OCI-LY7 (cell line): ENCODE measurements around the gene HSD11B1L. TPM values are rescaled to one million over a fixed set of nuclear protein-coding genes. Genes with fewer than 3 reads are reported as not detected.

ENCODE experiments used
- BruUV-seq: library from RNA; stranded (reverse); fragments of 400-500 nt; replicated peaks from 2 replicates; lab custom pipeline; 2021; lab: Mats Ljungman, UMichigan
- CTCF ChIA-PET: fragments of 300-600 bp; sonication (Branson Sonifier 250); formaldehyde crosslinking; loops from one replicate; lab custom pipeline; 2022; ENCODE audit warnings: antibody characterized with exemption; ENCODE audit not compliant: unreplicated experiment; lab: Charles Lee
- POLR2A ChIA-PET: fragments of 300-600 bp; sonication (Branson Sonifier 250); formaldehyde crosslinking; loops from one replicate; lab custom pipeline; 2022; ENCODE audit warnings: antibody characterized with exemption; lab: Charles Lee
- DNase-seq: peaks from one replicate; pipeline ENCODE4 v3.0.0-alpha.2; 2015; ENCODE audit warnings: low spot score
- H2AFZ ChIP-seq: fragments of 200-600 bp; sonication (generic), shearing (Covaris generic); 2 replicates; pipeline ENCODE4 v1.6.1; 2014; ENCODE audit warnings: mild to moderate bottlenecking, antibody characterized with exemption, low read length, moderate library complexity
- H3K27ac ChIP-seq: fragments of 200-600 bp; sonication (generic); 2 replicates; pipeline ENCODE4 v1.5.1; 2014; ENCODE audit warnings: mixed run types, low read depth, mild to moderate bottlenecking, moderate library complexity, low read length, inconsistent platforms; ENCODE audit not compliant: poor library complexity, severe bottlenecking
- H3K36me3 ChIP-seq: fragments of 200-600 bp; sonication (generic); 2 replicates; pipeline ENCODE4 v1.6.1; 2014; ENCODE audit warnings: mild to moderate bottlenecking, antibody characterized with exemption, low read length, moderate library complexity, mixed read lengths; ENCODE audit not compliant: insufficient read depth
- H3K4me1 ChIP-seq: fragments of 200-600 bp; sonication (generic); 2 replicates; pipeline ENCODE4 v1.5.1; 2014; ENCODE audit warnings: mild to moderate bottlenecking, low read length; ENCODE audit not compliant: insufficient read depth, poor library complexity, severe bottlenecking
- H3K4me2 ChIP-seq: fragments of 200-600 bp; sonication (generic); 2 replicates; pipeline ENCODE4 v1.6.1; 2014; ENCODE audit warnings: mild to moderate bottlenecking, low read length
- H3K4me3 ChIP-seq: fragments of 200-600 bp; sonication (generic); 2 replicates; pipeline ENCODE4 v1.5.1; 2014; ENCODE audit warnings: mild to moderate bottlenecking, low read depth, low read length; ENCODE audit not compliant: poor library complexity, severe bottlenecking
- H3K79me2 ChIP-seq: fragments of 200-600 bp; sonication (generic); 2 replicates; pipeline ENCODE4 v1.6.1; 2016; ENCODE audit warnings: low read depth, mild to moderate bottlenecking, low read length, moderate library complexity, mixed read lengths; ENCODE audit not compliant: insufficient read depth
- H3K9me2 ChIP-seq: fragments of 200-600 bp; sonication (generic); 2 replicates; pipeline ENCODE4 v1.6.1; 2016; ENCODE audit warnings: mild to moderate bottlenecking, low read length, mixed read lengths; ENCODE audit not compliant: insufficient read depth
- H3K9me3 ChIP-seq: fragments of 200-600 bp; sonication (generic); 2 replicates; pipeline ENCODE4 v1.6.1; 2014; ENCODE audit warnings: mild to moderate bottlenecking, mixed run types, low read length, mixed read lengths
- H4K20me1 ChIP-seq: fragments of 200-600 bp; sonication (generic); 2 replicates; pipeline ENCODE4 v1.6.1; 2014; ENCODE audit warnings: mild to moderate bottlenecking, antibody characterized with exemption, low read length, moderate library complexity, mixed read lengths; ENCODE audit not compliant: insufficient read depth
- CTCF ChIP-seq: fragments of 200-600 bp; sonication (generic); conservative IDR thresholded peaks from 2 replicates; pipeline ENCODE4 v1.5.1; 2014; ENCODE audit warnings: mild to moderate bottlenecking, antibody characterized with exemption, low read length, moderate library complexity, mixed read lengths
- EZH2phosphoT487 ChIP-seq: fragments of 200-600 bp; sonication (generic); IDR thresholded peaks from 2 replicates; pipeline ENCODE4 v1.6.1; 2018; ENCODE audit warnings: low read depth, borderline replicate concordance, mild to moderate bottlenecking, mixed run types, antibody characterized with exemption, low read length, moderate library complexity, mixed read lengths
- intact Hi-C: fragments of 100-400 bp; cut with micrococcal nuclease; formaldehyde crosslinking; loops from one replicate; pipeline ENCODE4 v1.10.0; 2022; ENCODE audit not compliant: unreplicated experiment
- total RNA-seq, 2 experiments: library from RNA; depleted of rRNA in 1 of 2; stranded (reverse); fragments of >200 nt in 1 of 2; shearing (Covaris generic) in 1 of 2; gene quantifications; 2 replicates each; pipeline ENCODE4 v1.2.3, GENCODE V29; 2014 to 2022

The HSD11B1L gene
- total RNA-seq, 2 experiments from 2014 or later: 4.6 to 4.9 TPM

- CTCF ChIA-PET: no interaction called here
- Histone ChIP-seq H4K20me1 (0 out of 2 replicates have a peak, but pooled peaks cover 2% of the 10 kb centered on the region), H3K4me1 (no peaks in the 10 kb centered on the region), H3K9me3 (no peaks in the 10 kb centered on the region), H3K36me3 (peaks cover 92% of the 10 kb centered on the region), H3K9me2 (no peaks in the 10 kb centered on the region), H3K27ac (no peak overlapping the region), H3K79me2 (no peaks in the 10 kb centered on the region), H3K4me3 (no peak overlapping the region), H2AFZ (no peak overlapping the region), H3K4me2 (no peak overlapping the region)
- DNase-seq: no peak
- POLR2A ChIA-PET: no interaction called here
- TF ChIP-seq EZH2phosphoT487: no peak
- no peak for TF ChIP-seq CTCF
- BruUV-seq: no TSS peak
- intact Hi-C loops: no loop called here
Observed at GRCh38 chr19:5652261-5652660, 28.6 kb upstream of the HSD11B1L start.

GRCh38 chr19:5654931-5655330 lies 25.9 kb upstream of the HSD11B1L start:
- CTCF ChIA-PET: no interaction called here
- POLR2A ChIA-PET: no interaction called here
- no peak overlapping the region for H2AFZ ChIP-seq

More at GRCh38 chr19:5654931-5655330, 25.9 kb upstream of the HSD11B1L start:
- H3K27ac ChIP-seq: no peak overlapping the region
- no peaks in the 10 kb centered on the region for H3K9me2 ChIP-seq
- no peaks in the 10 kb centered on the region for H3K79me2 ChIP-seq
- no peak overlapping the region for H3K4me3 ChIP-seq
- BruUV-seq: no TSS peak
- no peaks in the 10 kb centered on the region for H3K4me1 ChIP-seq
- DNase-seq: no peak
- H3K36me3 ChIP-seq: peaks cover 96% of the 10 kb centered on the region
- H4K20me1 ChIP-seq: 0 out of 2 replicates have a peak, but pooled peaks cover 2% of the 10 kb centered on the region
- H3K4me2 ChIP-seq: no peak overlapping the region
- no peaks in the 10 kb centered on the region for H3K9me3 ChIP-seq
- intact Hi-C loops: no loop called here
- TF ChIP-seq CTCF (no peak), EZH2phosphoT487 (no peak)
